Fibroblast of villous mesenchyme (primary cell): ENCODE measurements around the gene CLDN7. TPM values are rescaled to one million over a fixed set of nuclear protein-coding genes. Genes with fewer than 3 reads are reported as not detected.
A peak's percentile ranks its signal among the peaks of the same experiment; 100 is the strongest.

Experiments used
- DNase-seq: peaks from one replicate; pipeline ENCODE4 v3.0.0-alpha.2; 2010; ENCODE audit warnings: low read depth
- H3K4me3 ChIP-seq: 2 replicates; pipeline ENCODE4 v1.5.1; 2011; ENCODE audit warnings: low read depth, mild to moderate bottlenecking, low read length
- CTCF ChIP-seq: IDR thresholded peaks from 2 replicates; pipeline ENCODE4 v1.5.1; 2012; ENCODE audit warnings: low read depth, mild to moderate bottlenecking, low read length; ENCODE audit not compliant: insufficient read depth
- total RNA-seq: library from RNA; depleted of rRNA; stranded (reverse); fragments of >200 nt; gene quantifications from 2 replicates; pipeline ENCODE4 v1.2.3, GENCODE V29; 2012

Gene CLDN7
- total RNA-seq, 1 donor = 5.2 TPM

- peak overlapping the region; percentile 78 for H3K4me3 ChIP-seq
- no peak for DNase-seq
- TF ChIP-seq CTCF = no peak
Observed at GRCh38 chr17:7233701-7234082, 28.6 kb downstream of the CLDN7 start.

GRCh38 chr17:7232114-7232513, 30.2 kb downstream of the CLDN7 start:
- peak overlapping the region; percentile 78 for H3K4me3 ChIP-seq
- DNase-seq = no peak
- TF ChIP-seq CTCF = no peak

GRCh38 chr17:7229504-7229903, 32.8 kb downstream of the CLDN7 start:
- TF ChIP-seq CTCF = no peak
- DNase-seq = no peak
- no peak overlapping the region for H3K4me3 ChIP-seq

- no peak overlapping the region for H3K4me3 ChIP-seq
- no peak for TF ChIP-seq CTCF
- no peak for DNase-seq
Observed at GRCh38 chr17:7228920-7229319, 33.4 kb downstream of the CLDN7 start.

- no peak for TF ChIP-seq CTCF
Observed at GRCh38 chr17:7226721-7227710, 35.3 kb downstream of the CLDN7 start.

GRCh38 chr17:7225711-7226331, 36.5 kb downstream of the CLDN7 start:
- no peak for DNase-seq
- no peak overlapping the region for H3K4me3 ChIP-seq
- TF ChIP-seq CTCF = no peak

More at GRCh38 chr17:7226721-7227710, 35.3 kb downstream of the CLDN7 start:
- H3K4me3 ChIP-seq = no peak overlapping the region
- DNase-seq = no peak
